ENCODE results near the gene ABCC5.

DNA sequence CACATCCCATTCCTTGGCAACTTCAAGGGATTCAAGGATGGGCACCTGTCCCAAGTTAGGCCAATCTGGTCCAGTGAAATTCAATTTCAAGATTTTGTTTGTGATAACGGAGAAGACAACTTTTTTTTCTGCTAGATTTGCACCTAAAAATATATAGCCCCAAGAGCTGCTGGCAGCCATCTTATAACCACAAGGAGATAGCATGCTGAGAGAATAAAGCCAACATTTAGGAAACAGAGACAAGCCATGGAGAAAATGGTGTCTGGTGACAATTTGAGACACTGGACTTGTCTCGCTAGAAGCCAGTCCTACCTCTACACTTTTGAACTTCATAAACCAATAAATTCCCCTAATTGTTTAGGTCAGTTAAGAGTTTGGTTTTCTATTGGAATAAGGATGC lies 138.4 kb downstream of the ABCC5 start:
- TF ChIP-seq TAF1 (IDR thresholded peaks at IDR 0.05; ENCODE audit: borderline replicate concordance, insufficient read depth, low read length) (no peak), SIN3A (IDR thresholded peaks at IDR 0.05; ENCODE audit: borderline replicate concordance, insufficient read depth, low read length) (no peak)
- TF ChIP-seq, protein P1, sequence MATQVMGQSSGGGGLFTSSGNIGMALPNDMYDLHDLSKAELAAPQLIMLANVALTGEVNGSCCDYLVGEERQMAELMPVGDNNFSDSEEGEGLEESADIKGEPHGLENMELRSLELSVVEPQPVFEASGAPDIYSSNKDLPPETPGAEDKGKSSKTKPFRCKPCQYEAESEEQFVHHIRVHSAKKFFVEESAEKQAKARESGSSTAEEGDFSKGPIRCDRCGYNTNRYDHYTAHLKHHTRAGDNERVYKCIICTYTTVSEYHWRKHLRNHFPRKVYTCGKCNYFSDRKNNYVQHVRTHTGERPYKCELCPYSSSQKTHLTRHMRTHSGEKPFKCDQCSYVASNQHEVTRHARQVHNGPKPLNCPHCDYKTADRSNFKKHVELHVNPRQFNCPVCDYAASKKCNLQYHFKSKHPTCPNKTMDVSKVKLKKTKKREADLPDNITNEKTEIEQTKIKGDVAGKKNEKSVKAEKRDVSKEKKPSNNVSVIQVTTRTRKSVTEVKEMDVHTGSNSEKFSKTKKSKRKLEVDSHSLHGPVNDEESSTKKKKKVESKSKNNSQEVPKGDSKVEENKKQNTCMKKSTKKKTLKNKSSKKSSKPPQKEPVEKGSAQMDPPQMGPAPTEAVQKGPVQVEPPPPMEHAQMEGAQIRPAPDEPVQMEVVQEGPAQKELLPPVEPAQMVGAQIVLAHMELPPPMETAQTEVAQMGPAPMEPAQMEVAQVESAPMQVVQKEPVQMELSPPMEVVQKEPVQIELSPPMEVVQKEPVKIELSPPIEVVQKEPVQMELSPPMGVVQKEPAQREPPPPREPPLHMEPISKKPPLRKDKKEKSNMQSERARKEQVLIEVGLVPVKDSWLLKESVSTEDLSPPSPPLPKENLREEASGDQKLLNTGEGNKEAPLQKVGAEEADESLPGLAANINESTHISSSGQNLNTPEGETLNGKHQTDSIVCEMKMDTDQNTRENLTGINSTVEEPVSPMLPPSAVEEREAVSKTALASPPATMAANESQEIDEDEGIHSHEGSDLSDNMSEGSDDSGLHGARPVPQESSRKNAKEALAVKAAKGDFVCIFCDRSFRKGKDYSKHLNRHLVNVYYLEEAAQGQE (IDR thresholded peaks at IDR 0.05; ENCODE audit: insufficient read depth in 1 of 2, low read depth in 2 of 2, low read length in 2 of 2) = no peak

All from PFSK-1 (cell line).